Raji (cell line): Measurements from ENCODE around the gene BIRC5.

Source experiments
- POLR2A ChIP-seq: IDR thresholded peaks from 2 replicates; pipeline ENCODE4 v1.6.1; 2011; ENCODE audit warnings: low read depth, low read length, control low read depth; ENCODE audit not compliant: insufficient read depth

The BIRC5 gene

GRCh38 chr17:78241277-78242023, 27.4 kb downstream of the BIRC5 start:
- peak; percentile 57 for TF ChIP-seq POLR2A

DNA sequence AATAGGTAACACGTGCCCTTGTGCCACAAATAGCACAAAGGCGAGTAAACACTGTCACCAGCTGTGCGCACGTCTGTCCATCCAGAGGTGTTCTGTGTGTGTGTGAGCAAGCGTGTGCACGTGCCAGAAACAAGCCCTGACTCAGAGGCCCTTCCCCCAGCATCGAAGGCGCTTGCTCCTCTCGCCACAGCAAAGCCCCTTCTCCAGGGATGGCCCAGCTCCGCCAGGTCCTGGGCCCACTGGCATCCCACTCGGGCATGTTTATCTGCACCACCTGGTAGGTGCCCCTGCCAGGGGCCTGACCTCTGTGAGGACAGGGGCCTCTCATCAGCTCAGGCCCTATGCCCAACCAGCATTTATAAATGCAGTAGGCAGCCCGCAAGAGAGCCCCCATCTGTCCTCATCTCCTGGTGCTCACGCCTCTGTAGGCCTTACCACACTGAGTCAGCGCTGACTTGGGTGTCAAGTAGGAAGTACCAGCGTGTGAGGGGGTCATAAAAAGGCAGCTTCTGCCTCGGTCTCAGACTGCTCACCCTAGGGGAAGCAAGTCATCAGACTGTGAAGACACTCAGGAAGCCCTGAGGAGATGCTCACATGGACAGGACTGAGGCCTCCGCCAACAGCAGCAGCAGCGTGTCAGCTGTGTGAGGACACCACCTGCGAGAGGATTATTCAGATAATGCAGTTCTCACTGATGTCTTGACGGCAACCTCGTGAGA, 28.1 kb downstream of the BIRC5 start:
- peak; percentile 46; the same call in 1 of the 2 replicates for TF ChIP-seq POLR2A

DNA sequence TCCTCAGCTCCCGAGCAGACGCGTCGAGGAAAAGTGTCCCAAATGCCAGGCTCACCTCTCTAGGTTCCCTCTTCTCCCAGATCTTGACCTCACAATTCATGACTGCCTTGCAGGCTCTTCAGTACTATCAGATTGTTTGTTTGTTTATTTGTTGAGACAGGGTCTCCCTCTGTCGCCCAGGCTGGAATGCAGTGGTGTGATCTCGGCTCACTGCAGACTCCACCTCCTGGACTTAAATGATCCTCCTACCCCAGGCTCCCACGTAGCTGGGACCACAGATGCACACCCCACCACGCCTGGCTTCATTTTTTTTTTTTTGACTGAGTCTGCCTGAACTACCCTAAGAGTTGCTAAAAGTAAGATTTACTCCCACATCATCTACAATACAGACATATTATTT, 33.3 kb downstream of the BIRC5 start:
- TF ChIP-seq POLR2A = no peak

- no peak for TF ChIP-seq POLR2A
These were observed 34.2 kb downstream of the BIRC5 start for GRCh38 chr17:78248051-78248914.

DNA sequence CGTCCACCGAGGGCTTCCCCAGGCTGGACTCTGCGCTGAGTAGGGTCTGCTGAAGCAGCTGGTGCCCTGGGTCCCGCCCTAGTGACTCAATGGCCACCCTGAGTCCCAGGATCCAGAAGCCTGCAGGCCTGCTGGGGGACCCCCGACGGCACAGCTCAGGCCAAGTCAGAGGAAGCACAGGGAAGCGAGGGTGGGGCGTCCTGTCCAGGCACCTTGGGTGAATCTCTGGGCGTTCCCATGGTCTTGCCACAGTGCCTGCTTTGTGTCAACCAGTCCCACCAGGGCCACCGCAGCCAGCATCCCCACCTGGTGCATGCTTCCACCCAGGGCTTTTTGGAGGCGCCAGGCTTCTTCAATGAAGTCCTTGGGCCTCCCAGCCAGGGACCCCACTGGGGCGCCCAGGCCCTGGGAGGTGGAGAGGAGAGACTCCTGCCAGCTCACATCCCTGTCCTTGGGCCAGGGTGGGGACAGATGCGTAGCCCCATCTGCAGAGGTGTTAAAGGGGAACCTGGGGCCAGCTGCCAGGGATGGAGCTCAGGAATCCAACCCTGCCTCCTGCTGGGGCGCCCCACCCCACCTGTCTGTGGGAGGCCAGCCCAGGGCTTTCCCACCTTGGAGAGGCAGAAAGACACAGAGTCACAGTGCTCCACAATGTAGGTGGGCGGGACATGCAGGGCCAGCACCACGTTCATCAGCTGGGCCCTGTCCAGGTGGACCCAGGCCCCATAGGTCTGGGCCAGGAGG, 35.2 kb downstream of the BIRC5 start:
- no peak for TF ChIP-seq POLR2A

DNA sequence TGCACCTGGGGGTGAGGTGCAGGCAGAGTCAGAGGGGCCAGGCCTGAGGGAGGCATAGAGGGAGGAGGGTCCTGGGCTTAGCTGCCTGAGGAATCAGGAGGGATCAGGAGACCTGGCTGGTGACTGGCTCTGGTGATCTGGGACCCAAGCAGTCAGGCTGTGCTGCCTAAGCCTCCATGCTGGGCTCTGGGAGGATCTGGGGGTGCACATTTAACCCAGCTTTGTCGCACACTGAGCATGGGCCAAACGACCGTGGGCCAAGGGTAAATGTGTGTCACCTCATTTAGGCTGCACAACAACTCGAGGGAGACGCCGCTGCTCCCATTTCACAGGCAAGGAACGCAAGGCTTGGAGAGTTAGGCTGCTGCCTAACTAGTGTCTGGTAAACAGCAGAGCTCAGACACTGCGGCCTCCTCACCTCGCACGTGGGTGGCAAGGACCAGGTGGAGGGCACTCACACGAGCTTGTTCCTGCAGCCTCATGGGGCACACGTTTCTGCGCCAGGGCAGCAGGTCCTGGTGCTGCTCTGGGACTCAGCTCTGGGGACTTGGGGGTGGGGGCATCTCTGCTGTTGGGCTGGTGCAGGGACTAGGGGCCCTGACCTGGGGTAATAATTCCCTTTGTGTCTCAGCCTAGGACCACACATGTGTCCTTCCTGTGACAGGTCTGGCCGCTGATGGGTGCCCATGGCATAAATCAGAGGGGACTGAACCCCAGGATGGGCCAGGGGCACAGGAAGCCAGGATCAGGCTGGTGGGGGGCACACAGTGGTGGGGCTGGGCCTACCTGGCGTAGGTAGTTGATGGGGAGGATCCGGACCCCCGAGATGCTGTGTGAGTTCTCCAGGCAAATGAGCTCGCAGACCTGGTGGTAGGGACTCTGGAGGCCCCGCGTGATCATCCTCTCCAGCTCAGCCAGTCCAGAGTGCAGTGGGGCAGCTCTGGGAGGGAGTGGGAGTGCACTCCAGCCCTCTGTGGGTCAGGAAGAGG, 36.1 kb downstream of the BIRC5 start:
- no peak for TF ChIP-seq POLR2A

GRCh38 chr17:78250891-78251772, 37.1 kb downstream of the BIRC5 start:
- 0 out of 2 replicates have a peak, but pooled peaks have one; percentile 18 for TF ChIP-seq POLR2A

DNA sequence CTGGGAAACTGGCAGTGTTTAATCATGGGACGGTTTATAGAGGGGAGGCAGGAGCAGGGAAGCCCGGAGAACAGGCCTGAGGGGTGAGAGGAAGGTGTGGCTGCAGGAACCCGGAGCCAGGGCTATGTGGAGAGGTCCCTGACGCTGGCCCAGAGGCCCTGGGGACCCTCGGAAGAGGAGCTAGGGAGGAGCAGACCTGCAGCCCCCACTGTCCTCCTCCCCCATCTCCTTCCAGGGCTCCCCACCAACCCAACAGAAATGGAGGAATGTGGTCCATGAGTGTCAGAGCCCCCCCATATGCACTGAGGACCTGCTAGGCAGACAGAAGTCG, 37.7 kb downstream of the BIRC5 start:
- TF ChIP-seq POLR2A = no peak

GRCh38 chr17:78252111-78252634, 38.1 kb downstream of the BIRC5 start:
- peak; percentile 30; the same call in 1 of the 2 replicates for TF ChIP-seq POLR2A

DNA sequence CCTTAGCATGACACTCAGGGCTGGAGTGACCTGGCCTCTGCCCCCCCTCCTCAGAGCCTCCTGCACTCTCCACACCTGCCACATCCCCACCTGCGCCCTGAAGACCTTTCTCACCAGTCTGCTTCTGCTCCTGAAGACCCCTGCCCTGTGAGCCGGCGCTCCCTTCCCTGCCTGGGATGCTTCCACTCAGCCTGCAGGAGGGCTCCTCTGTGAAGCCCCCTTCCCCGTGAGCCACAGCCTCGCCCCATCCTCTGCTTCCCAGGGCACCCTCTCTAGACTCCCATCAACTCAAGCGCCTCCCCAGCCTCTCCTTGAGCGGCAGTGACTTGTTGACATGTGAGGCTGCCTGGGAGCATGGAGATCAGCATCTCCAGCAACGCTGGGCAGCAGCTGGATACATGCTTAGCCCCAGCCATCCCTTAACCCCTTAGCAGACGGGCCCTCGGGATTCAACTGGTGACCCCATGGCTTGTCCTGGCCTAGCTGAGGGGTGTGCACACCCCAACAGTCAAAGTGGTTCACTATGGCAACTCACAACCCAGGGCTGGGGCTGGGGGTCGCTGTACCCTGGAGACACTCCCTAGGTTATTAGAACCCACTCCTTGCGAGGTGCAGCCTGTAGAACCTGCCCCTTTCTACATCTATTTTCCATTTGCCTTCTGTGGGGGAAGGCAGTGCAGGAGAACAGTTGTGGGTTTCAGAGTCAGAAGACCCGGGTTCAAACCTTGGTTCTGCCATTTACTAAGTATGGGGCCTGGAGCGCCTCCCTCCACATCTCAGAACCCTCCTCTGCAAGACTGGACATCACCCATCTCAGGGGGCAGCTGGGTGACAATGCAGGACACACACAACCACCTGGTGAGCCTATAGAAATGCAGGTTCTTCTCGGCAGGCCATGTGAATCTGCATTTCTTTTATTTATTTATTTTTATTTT, 38.9 kb downstream of the BIRC5 start:
- TF ChIP-seq POLR2A = no peak

DNA sequence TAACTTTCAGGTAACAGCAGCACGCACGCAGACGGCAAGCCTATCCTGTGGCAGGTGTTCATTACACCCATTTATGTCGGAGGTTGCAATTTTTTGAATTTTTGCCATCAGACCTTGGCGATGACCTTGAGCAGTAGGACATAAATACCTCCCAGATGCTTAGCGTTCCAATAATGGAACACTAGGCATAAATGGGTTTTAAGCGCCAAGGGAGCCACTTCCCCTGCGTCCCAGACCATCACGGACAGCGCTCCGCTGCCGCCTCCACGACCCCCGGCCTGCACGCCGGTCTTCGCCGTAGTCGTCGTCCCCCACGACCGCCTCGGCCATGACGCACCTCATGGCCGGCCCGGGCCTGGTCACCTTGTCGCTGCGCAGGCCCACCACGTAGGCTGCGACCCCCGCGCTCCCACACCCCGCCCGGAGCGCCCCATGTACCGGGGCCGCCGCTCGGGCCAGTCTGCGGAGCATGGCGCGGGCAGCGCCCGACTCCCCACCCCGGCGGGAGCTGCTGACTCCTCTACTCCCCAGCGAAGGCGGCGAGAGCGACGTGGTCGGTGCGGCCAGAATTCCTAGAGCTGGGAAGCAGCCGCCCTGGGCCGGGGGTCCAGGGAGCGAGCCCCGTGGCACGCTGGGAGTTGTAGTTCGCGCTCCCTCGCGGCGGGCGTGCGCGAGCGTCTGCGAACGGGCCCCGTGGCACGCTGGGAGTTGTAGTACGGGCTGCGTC, 40.1 kb downstream of the BIRC5 start:
- TF ChIP-seq POLR2A = peak; percentile 39; the same call in 1 of the 2 replicates
